ENCODE measurements around the gene YTHDF2.
"Not testable (repeated sequence)": the region's sequence is repeated elsewhere in the genome, so short reads cannot be mapped to it uniquely, and the experiment has no call there.

The YTHDF2 gene

GRCh38 chr1:28783363-28783762 lies 46.6 kb downstream of the YTHDF2 start:
- Histone ChIP-seq H3K4me3 (ENCODE audit: low read depth in 1 of 2, low read length in 2 of 2) (no peak overlapping the region), H3K9me3 (ENCODE audit: low read length) (no peaks in the 10 kb centered on the region), H3K27me3 (ENCODE audit: control insufficient read depth in 1 of 2, insufficient read depth in 2 of 2, low read length in 2 of 2) (no peaks in the 10 kb centered on the region), H3K27ac (ENCODE audit: low read depth, low read length) (no peak overlapping the region), H3K36me3 (ENCODE audit: insufficient read depth, low read length) (no peaks in the 10 kb centered on the region), H3K9ac (ENCODE audit: low read length) (no peak overlapping the region), H3K4me1 (ENCODE audit: insufficient read depth, low read length) (peaks cover 4% of the 10 kb centered on the region)

- Histone ChIP-seq H3K27ac (ENCODE audit: low read depth, low read length) (no peak overlapping the region), H3K9me3 (ENCODE audit: low read length) (no peaks in the 10 kb centered on the region), H3K27me3 (ENCODE audit: control insufficient read depth in 1 of 2, insufficient read depth in 2 of 2, low read length in 2 of 2) (no peaks in the 10 kb centered on the region), H3K9ac (ENCODE audit: low read length) (no peak overlapping the region), H3K36me3 (ENCODE audit: insufficient read depth, low read length) (no peaks in the 10 kb centered on the region), H3K4me3 (ENCODE audit: low read depth in 1 of 2, low read length in 2 of 2) (no peak overlapping the region), H3K4me1 (ENCODE audit: insufficient read depth, low read length) (no peaks in the 10 kb centered on the region)
These were observed 52.7 kb downstream of the YTHDF2 start for GRCh38 chr1:28789412-28789811.

- Histone ChIP-seq H3K27me3 (ENCODE audit: control insufficient read depth in 1 of 2, insufficient read depth in 2 of 2, low read length in 2 of 2) (no peaks in the 10 kb centered on the region), H3K9me3 (ENCODE audit: low read length) (no peaks in the 10 kb centered on the region), H3K9ac (ENCODE audit: low read length) (no peak overlapping the region), H3K4me1 (ENCODE audit: insufficient read depth, low read length) (no peaks in the 10 kb centered on the region), H3K27ac (ENCODE audit: low read depth, low read length) (no peak overlapping the region), H3K4me3 (ENCODE audit: low read depth in 1 of 2, low read length in 2 of 2) (no peak overlapping the region), H3K36me3 (ENCODE audit: insufficient read depth, low read length) (no peaks in the 10 kb centered on the region)
These were observed 53.1 kb downstream of the YTHDF2 start for GRCh38 chr1:28789816-28790215.

- H3K4me1 ChIP-seq (ENCODE audit: insufficient read depth, low read length): no peaks in the 10 kb centered on the region
- no peaks in the 10 kb centered on the region for H3K9me3 ChIP-seq (ENCODE audit: low read length)
- H3K4me3 ChIP-seq (ENCODE audit: low read depth in 1 of 2, low read length in 2 of 2): no peak overlapping the region
- H3K36me3 ChIP-seq (ENCODE audit: insufficient read depth, low read length): no peaks in the 10 kb centered on the region
- no peak overlapping the region for H3K27ac ChIP-seq (ENCODE audit: low read depth, low read length)
- H3K27me3 ChIP-seq (ENCODE audit: control insufficient read depth in 1 of 2, insufficient read depth in 2 of 2, low read length in 2 of 2): no peaks in the 10 kb centered on the region
- H3K9ac ChIP-seq (ENCODE audit: low read length): no peak overlapping the region
These were observed 53.8 kb downstream of the YTHDF2 start for GRCh38 chr1:28790377-28791035.

GRCh38 chr1:28791929-28792328 lies 55.2 kb downstream of the YTHDF2 start:
- not testable (repeated sequence) for H3K4me1 ChIP-seq (ENCODE audit: insufficient read depth, low read length); H3K27ac ChIP-seq (ENCODE audit: low read depth, low read length); H3K27me3 ChIP-seq (ENCODE audit: control insufficient read depth in 1 of 2, insufficient read depth in 2 of 2, low read length in 2 of 2); H3K9ac ChIP-seq (ENCODE audit: low read length); H3K9me3 ChIP-seq (ENCODE audit: low read length); H3K36me3 ChIP-seq (ENCODE audit: insufficient read depth, low read length); H3K4me3 ChIP-seq (ENCODE audit: low read depth in 1 of 2, low read length in 2 of 2)

- Histone ChIP-seq H3K27me3 (ENCODE audit: control insufficient read depth in 1 of 2, insufficient read depth in 2 of 2, low read length in 2 of 2) (no peaks in the 10 kb centered on the region), H3K4me3 (ENCODE audit: low read depth in 1 of 2, low read length in 2 of 2) (no peak overlapping the region), H3K27ac (ENCODE audit: low read depth, low read length) (no peak overlapping the region), H3K9ac (ENCODE audit: low read length) (no peak overlapping the region), H3K36me3 (ENCODE audit: insufficient read depth, low read length) (no peaks in the 10 kb centered on the region), H3K4me1 (ENCODE audit: insufficient read depth, low read length) (no peaks in the 10 kb centered on the region), H3K9me3 (ENCODE audit: low read length) (no peaks in the 10 kb centered on the region)
These were observed 55.9 kb downstream of the YTHDF2 start for GRCh38 chr1:28792644-28793121.

GRCh38 chr1:28794582-28794981 lies 57.8 kb downstream of the YTHDF2 start:
- H3K4me1 ChIP-seq (ENCODE audit: insufficient read depth, low read length); H3K9me3 ChIP-seq (ENCODE audit: low read length); H3K36me3 ChIP-seq (ENCODE audit: insufficient read depth, low read length); H3K9ac ChIP-seq (ENCODE audit: low read length); H3K27ac ChIP-seq (ENCODE audit: low read depth, low read length); H3K27me3 ChIP-seq (ENCODE audit: control insufficient read depth in 1 of 2, insufficient read depth in 2 of 2, low read length in 2 of 2); H3K4me3 ChIP-seq (ENCODE audit: low read depth in 1 of 2, low read length in 2 of 2): not testable (repeated sequence)

- no peaks in the 10 kb centered on the region for H3K4me1 ChIP-seq (ENCODE audit: insufficient read depth, low read length)
- no peaks in the 10 kb centered on the region for H3K36me3 ChIP-seq (ENCODE audit: insufficient read depth, low read length)
- H3K27ac ChIP-seq (ENCODE audit: low read depth, low read length): no peak overlapping the region
- no peaks in the 10 kb centered on the region for H3K9me3 ChIP-seq (ENCODE audit: low read length)
- no peaks in the 10 kb centered on the region for H3K27me3 ChIP-seq (ENCODE audit: control insufficient read depth in 1 of 2, insufficient read depth in 2 of 2, low read length in 2 of 2)
- no peak overlapping the region for H3K4me3 ChIP-seq (ENCODE audit: low read depth in 1 of 2, low read length in 2 of 2)
- no peak overlapping the region for H3K9ac ChIP-seq (ENCODE audit: low read length)
These were observed 59.8 kb downstream of the YTHDF2 start for GRCh38 chr1:28796352-28797211.

GRCh38 chr1:28800324-28800723 lies 63.6 kb downstream of the YTHDF2 start:
- no peaks in the 10 kb centered on the region for H3K4me1 ChIP-seq (ENCODE audit: insufficient read depth, low read length)
- H3K9ac ChIP-seq (ENCODE audit: low read length): no peak overlapping the region
- no peaks in the 10 kb centered on the region for H3K9me3 ChIP-seq (ENCODE audit: low read length)
- H3K4me3 ChIP-seq (ENCODE audit: low read depth in 1 of 2, low read length in 2 of 2): no peak overlapping the region
- H3K27ac ChIP-seq (ENCODE audit: low read depth, low read length): no peak overlapping the region
- no peaks in the 10 kb centered on the region for H3K27me3 ChIP-seq (ENCODE audit: control insufficient read depth in 1 of 2, insufficient read depth in 2 of 2, low read length in 2 of 2)
- H3K36me3 ChIP-seq (ENCODE audit: insufficient read depth, low read length): no peaks in the 10 kb centered on the region

GRCh38 chr1:28801461-28801860 lies 64.7 kb downstream of the YTHDF2 start:
- no peak overlapping the region for H3K4me3 ChIP-seq (ENCODE audit: low read depth in 1 of 2, low read length in 2 of 2)
- no peak overlapping the region for H3K9ac ChIP-seq (ENCODE audit: low read length)
- H3K27ac ChIP-seq (ENCODE audit: low read depth, low read length): no peak overlapping the region
- H3K36me3 ChIP-seq (ENCODE audit: insufficient read depth, low read length): no peaks in the 10 kb centered on the region
- no peaks in the 10 kb centered on the region for H3K27me3 ChIP-seq (ENCODE audit: control insufficient read depth in 1 of 2, insufficient read depth in 2 of 2, low read length in 2 of 2)
- no peaks in the 10 kb centered on the region for H3K9me3 ChIP-seq (ENCODE audit: low read length)
- H3K4me1 ChIP-seq (ENCODE audit: insufficient read depth, low read length): no peaks in the 10 kb centered on the region

- H3K9me3 ChIP-seq (ENCODE audit: low read length): no peaks in the 10 kb centered on the region
- H3K4me1 ChIP-seq (ENCODE audit: insufficient read depth, low read length): no peaks in the 10 kb centered on the region
- H3K36me3 ChIP-seq (ENCODE audit: insufficient read depth, low read length): no peaks in the 10 kb centered on the region
- H3K27me3 ChIP-seq (ENCODE audit: control insufficient read depth in 1 of 2, insufficient read depth in 2 of 2, low read length in 2 of 2): no peaks in the 10 kb centered on the region
- H3K27ac ChIP-seq (ENCODE audit: low read depth, low read length): no peak overlapping the region
- H3K4me3 ChIP-seq (ENCODE audit: low read depth in 1 of 2, low read length in 2 of 2): no peak overlapping the region
- H3K9ac ChIP-seq (ENCODE audit: low read length): no peak overlapping the region
These were observed 66.3 kb downstream of the YTHDF2 start for GRCh38 chr1:28803051-28803450.
